Panc1 (cell line): ENCODE data around the gene SPATA1.

Experiments used
- CTCF ChIP-seq: fragments of 450-650 bp; IDR thresholded peaks from 2 replicates; pipeline ENCODE4 v1.5.1; 2017; ENCODE audit warnings: mild to moderate bottlenecking
- POLR2AphosphoS5 ChIP-seq: IDR thresholded peaks from 2 replicates; pipeline ENCODE4 v1.6.1; 2012; ENCODE audit warnings: mild to moderate bottlenecking, low read depth, low read length, moderate library complexity
- REST ChIP-seq, 2 experiments: IDR thresholded peaks; 2 replicates each; pipeline ENCODE4 v1.6.1; 2011 to 2012; ENCODE audit warnings: low read depth in 2 of 2, control low read depth in 1 of 2, low read length in 1 of 2, mild to moderate bottlenecking in 1 of 2, moderate library complexity in 1 of 2; ENCODE audit not compliant: insufficient read depth in 1 of 2
- TCF7L2 ChIP-seq: IDR thresholded peaks from 2 replicates; pipeline ENCODE4 v1.6.1; 2011; ENCODE audit warnings: mild to moderate bottlenecking, low read depth, low read length, inconsistent platforms

GRCh38 chr1:84583648-84584047, 77.5 kb downstream of the SPATA1 start:
- TF ChIP-seq POLR2AphosphoS5 (no peak), CTCF (no peak), TCF7L2 (no peak), REST (IDR thresholded peaks at IDR 0.05; ENCODE audit: insufficient read depth in 1 of 2, low read depth in 2 of 2, low read length in 1 of 2) (no peak)
